Upper lobe of left lung (tissue), 4 donors: ENCODE data around the gene GALM.

Experiments used
- CTCF ChIP-seq, 6 experiments: fragments of 450-650 bp in 4 of 6; fragments of 200-600 bp in 2 of 6; sonication (generic) in 2 of 6; IDR thresholded peaks; one replicate each; pipeline ENCODE4 v1.5.1; 2016 to 2019; ENCODE audit warnings: antibody characterized with exemption in 6 of 6
- POLR2A ChIP-seq, 4 donors: fragments of 450-650 bp; IDR thresholded peaks; one replicate each; pipeline ENCODE4 v1.5.1; 2016 to 2017; ENCODE audit warnings: antibody characterized with exemption in 4 of 4, mild to moderate bottlenecking in 2 of 4

GRCh38 chr2:38666556-38666910, 619 bp downstream of the GALM start:
- no peak for TF ChIP-seq POLR2A (IDR thresholded peaks at IDR 0.05)
- TF ChIP-seq CTCF (IDR thresholded peaks at IDR 0.05) = no peak
